Ecto neural progenitor cell (in vitro differentiated cells): ENCODE results near the gene ADAP1.

Experiments
- DNase-seq: peaks from one replicate; pipeline ENCODE4 v3.0.0-alpha.2; 2018; ENCODE audit warnings: low spot score

The ADAP1 gene

GRCh38 chr7:894164-894867 lies 60.2 kb downstream of the ADAP1 start:
- no peak for DNase-seq

GRCh38 chr7:893686-894085 lies 60.8 kb downstream of the ADAP1 start:
- DNase-seq: no peak

GRCh38 chr7:892648-893593 lies 61.6 kb downstream of the ADAP1 start:
- DNase-seq: no peak

GRCh38 chr7:891805-892204 lies 62.7 kb downstream of the ADAP1 start:
- DNase-seq: no peak

GRCh38 chr7:891291-891690 lies 63.2 kb downstream of the ADAP1 start:
- no peak for DNase-seq

GRCh38 chr7:890868-891267 lies 63.6 kb downstream of the ADAP1 start:
- DNase-seq: no peak

- DNase-seq: no peak
These were observed 65.1 kb downstream of the ADAP1 start for GRCh38 chr7:889391-889790.

- no peak for DNase-seq
These were observed 65.5 kb downstream of the ADAP1 start for GRCh38 chr7:889025-889390.

- no peak for DNase-seq
These were observed 66.1 kb downstream of the ADAP1 start for GRCh38 chr7:888081-889024.

GRCh38 chr7:887488-887820 lies 67.0 kb downstream of the ADAP1 start:
- DNase-seq: no peak

GRCh38 chr7:886626-887487 lies 67.6 kb downstream of the ADAP1 start:
- DNase-seq: no peak

- no peak for DNase-seq
These were observed 68.4 kb downstream of the ADAP1 start for GRCh38 chr7:885893-886625.

- DNase-seq: no peak
These were observed 69.1 kb downstream of the ADAP1 start for GRCh38 chr7:885261-885892.

GRCh38 chr7:884191-885003 lies 70.1 kb downstream of the ADAP1 start:
- no peak for DNase-seq

GRCh38 chr7:883055-884021 lies 71.1 kb downstream of the ADAP1 start:
- no peak for DNase-seq

GRCh38 chr7:882336-883035 lies 72.0 kb downstream of the ADAP1 start:
- DNase-seq: no peak

- no peak for DNase-seq
These were observed 72.8 kb downstream of the ADAP1 start for GRCh38 chr7:881441-882234.
